ENCODE data around the gene TICAM1.
"Not testable (repeated sequence)": the region's sequence is repeated elsewhere in the genome, so short reads cannot be mapped to it uniquely, and the experiment has no call there.

The TICAM1 gene

GRCh38 chr19:4803736-4804695 is 27.5 kb downstream of the TICAM1 start:
- peak; percentile 40 for DNase-seq (ENCODE audit: low read depth)

DNA sequence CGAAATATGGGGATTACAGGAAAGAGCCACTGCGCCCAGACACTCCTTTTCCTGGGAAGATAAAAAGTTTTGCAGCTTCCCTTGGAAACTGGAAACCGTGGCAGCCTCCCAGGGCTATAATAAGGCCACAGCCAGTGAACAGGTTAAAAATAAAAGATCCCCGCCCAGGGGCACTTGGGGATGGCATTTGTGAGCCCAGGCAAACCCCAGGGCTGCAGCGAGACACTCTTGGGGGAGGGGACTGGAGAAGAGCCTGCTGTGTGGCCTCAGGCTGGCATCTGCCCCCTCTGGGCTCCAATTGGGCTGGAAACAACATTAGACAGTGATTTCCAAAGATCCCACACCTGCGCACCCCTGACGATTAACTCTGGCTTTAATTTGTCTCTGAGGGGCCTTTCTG is 28.8 kb downstream of the TICAM1 start:
- no peak for DNase-seq (ENCODE audit: low read depth)

DNA sequence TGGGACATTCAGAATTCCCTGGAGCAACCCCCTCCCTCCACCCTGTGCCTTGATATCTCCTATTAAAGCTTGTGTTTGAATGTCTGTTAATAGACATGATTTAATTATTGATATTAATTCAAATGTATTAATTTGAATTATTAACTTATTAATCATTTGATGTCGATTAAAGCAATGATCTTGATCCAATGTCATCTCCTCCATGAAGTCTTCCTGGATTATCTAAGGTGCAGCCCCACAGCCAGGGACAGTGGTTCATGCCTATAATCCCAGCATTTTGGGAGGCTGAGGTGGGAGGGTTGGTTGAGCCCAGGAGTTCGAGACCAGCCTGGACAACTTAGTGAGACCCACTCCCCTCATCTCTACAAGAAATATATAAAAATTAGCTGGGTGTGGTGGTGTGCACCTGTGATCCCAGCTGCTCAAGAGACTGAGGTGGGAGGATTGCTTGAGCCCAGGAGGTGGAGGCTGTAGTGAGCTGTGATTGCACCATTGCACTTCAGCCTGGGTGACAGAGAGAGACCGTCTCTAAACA is 30.4 kb downstream of the TICAM1 start:
- DNase-seq (ENCODE audit: low read depth), result no peak

GRCh38 chr19:4800591-4801081 is 30.9 kb downstream of the TICAM1 start:
- DNase-seq (ENCODE audit: low read depth), result no peak

GRCh38 chr19:4795400-4795799 is 36.1 kb downstream of the TICAM1 start:
- no peak for DNase-seq (ENCODE audit: low read depth)

DNA sequence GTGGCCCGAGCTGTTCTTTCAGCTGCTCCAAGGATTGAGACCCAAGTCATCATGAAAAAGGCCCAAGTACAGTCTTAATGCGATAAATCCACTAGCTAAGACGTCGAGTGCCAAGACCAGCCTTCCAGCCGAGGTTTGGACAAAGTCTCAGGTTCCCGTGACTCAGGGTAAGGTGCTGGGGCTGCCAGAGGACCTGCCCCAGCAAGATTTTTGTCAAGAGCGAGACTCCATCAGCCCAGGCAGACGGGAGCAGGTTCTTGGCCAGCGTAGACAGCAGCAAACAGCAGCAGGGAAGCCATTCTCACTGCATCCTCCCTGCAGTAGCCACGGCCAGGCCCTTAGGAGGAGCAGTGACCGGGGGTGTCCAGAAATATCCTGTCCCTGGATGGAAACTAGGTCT is 36.5 kb downstream of the TICAM1 start:
- DNase-seq (ENCODE audit: low read depth), result no peak

- not testable (repeated sequence) for DNase-seq (ENCODE audit: low read depth)
Measured at GRCh38 chr19:4793278-4793677, 38.2 kb downstream of the TICAM1 start.

GRCh38 chr19:4792866-4793195 is 38.7 kb downstream of the TICAM1 start:
- not testable (repeated sequence) for DNase-seq (ENCODE audit: low read depth)

DNA sequence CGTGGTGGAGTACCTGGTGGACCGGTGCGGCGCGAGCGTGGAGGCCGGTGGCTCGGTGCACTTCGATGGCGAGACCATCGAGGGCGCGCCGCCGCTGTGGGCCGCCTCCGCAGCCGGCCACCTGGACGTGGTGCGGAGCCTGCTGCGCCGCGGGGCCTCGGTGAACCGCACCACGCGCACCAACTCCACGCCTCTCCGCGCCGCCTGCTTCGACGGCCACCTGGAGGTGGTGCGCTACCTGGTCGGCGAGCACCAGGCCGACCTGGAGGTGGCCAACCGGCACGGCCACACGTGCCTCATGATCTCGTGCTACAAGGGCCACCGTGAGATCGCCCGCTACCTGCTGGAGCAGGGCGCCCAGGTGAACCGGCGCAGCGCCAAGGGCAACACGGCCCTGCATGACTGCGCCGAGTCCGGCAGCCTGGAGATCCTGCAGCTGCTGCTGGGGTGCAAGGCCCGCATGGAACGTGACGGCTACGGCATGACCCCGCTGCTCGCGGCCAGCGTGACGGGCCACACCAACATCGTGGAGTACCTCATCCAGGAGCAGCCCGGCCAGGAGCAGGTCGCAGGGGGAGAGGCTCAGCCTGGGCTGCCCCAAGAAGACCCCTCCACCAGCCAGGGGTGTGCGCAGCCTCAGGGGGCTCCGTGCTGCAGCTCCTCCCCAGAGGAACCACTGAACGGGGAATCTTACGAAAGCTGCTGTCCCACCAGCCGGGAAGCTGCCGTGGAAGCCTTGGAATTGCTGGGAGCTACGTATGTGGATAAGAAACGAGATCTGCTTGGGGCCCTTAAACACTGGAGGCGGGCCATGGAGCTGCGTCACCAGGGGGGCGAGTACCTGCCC is 39.3 kb downstream of the TICAM1 start:
- not testable (repeated sequence) for DNase-seq (ENCODE audit: low read depth)

DNA sequence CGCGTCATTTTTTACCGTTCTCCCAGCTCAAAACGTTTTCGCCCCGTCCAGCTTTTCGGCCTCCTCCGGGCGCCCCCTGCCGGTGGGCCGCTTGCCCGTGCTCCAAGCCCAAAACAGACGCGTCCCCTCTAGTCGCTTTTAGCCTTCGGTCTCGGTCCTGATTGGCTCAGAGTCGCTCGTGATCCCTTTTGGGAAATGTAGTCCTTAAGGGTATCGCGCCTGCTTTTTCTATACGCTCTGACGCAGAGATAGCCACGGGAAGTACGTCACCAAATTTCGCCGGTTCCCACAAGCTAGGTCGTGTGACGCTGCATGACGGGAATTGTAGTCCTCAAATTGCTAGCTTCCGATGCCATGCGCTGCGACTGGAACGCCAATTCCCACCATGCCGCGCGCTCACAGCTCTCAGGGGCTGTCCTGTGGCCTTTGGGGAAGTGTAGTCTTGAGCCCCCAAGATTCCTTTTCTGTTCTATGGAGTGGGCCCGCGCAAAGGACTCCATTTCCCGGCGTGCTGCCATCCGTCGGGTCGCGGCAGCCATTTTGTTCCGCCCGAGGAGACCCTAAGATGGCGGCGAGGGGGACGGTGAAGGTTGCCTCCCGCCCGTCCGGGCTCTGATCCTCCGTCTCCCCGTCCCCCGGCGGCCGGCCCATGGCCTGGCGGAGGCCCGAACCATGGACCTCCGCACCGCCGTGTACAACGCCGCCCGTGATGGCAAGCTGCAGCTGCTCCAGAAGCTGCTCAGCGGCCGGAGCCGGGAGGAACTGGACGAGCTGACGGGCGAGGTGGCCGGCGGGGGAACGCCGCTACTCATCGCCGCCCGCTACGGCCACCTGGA is 40.1 kb downstream of the TICAM1 start, which contains the start of gene FEM1A:
FEM1A (plus strand) TSS at position 552 of the 836 bp plus-strand sequence; CDS start at position 673, 121 bp downstream.
- peak; percentile 97 for DNase-seq (ENCODE audit: low read depth)

- DNase-seq (ENCODE audit: low read depth), result not testable (repeated sequence)
Measured at GRCh38 chr19:4786412-4787016, 45.0 kb downstream of the TICAM1 start.

GRCh38 chr19:4781801-4782200 is 49.7 kb downstream of the TICAM1 start:
- DNase-seq (ENCODE audit: low read depth), result no peak

DNA sequence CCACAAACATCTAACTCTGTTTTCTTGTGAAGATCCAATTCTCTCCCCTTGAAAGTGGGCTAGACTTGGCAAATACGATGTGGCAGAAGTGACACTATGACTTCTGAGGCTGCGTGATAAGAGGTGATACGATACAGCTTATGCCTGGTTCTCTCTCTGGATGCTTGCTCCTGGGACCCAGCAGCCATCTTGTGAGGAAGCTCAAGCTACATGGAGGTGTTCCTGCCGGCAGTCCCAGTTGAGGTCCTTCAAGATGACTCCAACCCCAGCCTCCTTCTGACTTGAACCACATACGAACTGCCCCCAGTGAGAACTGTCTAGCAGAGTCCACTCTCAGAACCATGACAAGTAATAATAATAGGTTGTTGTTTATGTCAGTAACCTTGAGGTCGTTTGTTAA is 50.7 kb downstream of the TICAM1 start:
- no peak for DNase-seq (ENCODE audit: low read depth)

- DNase-seq (ENCODE audit: low read depth), result not testable (repeated sequence)
Measured at GRCh38 chr19:4778124-4778523, 53.4 kb downstream of the TICAM1 start.

DNA sequence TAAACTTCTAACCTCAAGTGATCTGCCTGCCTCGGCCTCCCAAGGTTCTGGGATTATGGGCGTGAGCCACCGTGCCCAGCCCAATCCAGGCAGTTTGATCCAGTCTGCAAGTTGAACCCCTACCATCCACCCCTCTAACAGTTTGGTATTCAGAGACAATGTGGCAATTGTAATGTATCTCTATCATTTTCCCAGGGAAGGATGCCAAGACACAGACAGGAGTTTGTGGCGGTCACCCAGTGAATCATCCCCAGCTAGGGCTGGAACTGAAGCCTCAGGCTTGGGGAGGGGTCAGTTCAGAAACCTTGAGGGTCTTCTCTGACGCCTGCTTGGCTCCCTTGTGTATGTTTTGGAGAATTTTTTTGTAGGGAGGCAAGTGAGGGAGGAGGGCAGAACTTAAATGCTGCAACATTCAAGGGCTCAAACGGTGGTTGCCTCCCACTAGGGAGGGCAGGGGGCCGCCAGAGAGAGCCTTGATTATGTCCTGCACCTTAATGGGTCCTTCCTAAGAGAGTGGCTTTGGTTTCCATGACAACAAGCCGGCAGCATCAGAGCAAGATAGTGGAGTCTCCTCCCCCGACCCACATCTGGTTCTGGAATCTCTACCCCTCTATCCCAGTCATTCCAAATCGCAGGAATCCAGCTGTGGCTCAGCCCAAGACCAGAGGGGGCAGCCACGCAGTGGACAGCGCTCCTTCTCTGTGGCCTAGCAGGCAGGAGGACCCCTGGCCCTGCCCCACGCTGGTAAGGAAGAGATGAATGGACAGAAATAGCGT is 54.9 kb downstream of the TICAM1 start:
- no peak for DNase-seq (ENCODE audit: low read depth)

DNA sequence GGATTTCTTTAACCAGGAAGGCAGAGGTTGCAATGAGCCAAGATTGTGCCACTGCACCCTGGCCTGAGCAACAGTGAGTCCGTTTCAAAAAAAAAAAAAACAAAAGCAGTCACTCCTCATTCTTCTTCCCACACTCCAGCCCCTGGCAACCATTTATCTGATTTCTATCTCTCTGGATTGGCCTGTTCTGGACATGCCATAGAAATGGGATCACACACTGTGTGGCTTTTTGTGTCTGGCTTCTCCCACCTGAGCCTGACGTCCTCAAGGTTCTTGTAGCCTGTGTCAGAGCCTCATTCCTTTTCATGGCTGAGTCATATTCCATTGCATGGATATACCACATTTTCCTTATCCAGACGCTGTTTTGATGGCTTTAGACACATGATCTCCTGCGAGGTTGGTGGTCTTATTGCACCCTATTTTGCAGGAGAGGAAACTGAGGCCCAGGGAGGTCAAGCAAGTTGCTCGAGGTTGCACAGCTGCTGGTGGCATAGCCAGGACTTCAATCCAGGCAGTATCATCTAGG is 55.8 kb downstream of the TICAM1 start:
- no peak for DNase-seq (ENCODE audit: low read depth)

DNA sequence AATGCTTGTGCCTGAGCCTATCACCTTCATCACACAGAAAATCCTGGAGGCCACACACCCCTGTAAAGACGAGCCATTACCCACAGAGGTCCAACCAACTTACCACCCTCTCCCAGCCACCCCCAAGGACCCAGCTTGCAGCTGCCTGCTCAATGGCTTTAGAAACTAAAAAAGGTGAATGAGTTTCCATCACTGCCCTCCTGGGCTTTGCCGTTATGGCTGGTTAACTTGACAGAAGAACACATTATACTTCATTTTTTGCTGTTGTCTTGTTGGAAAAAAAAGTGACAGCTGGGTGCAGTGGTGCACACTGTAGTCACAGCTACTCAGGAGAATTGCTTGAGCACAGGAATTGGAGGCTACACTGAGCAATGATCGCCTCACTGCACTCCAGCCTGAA is 57.4 kb downstream of the TICAM1 start:
- DNase-seq (ENCODE audit: low read depth), result no peak

- no peak for DNase-seq (ENCODE audit: low read depth)
Measured at GRCh38 chr19:4773047-4773640, 58.4 kb downstream of the TICAM1 start.

- DNase-seq (ENCODE audit: low read depth), result no peak
Measured at GRCh38 chr19:4772566-4772965, 58.9 kb downstream of the TICAM1 start.

All from activated T-helper 9 cell treated with anti-CD3 and anti-CD28 coated beads, Interleukin-2, amount 50 U/mL, for 16 hours (primary cell).